Lower lobe of right lung (tissue), 2 donors: ENCODE measurements around the gene CHRDL1. TPM values are rescaled to one million over a fixed set of nuclear protein-coding genes. Genes with fewer than 3 reads are reported as not detected.
A peak's percentile ranks its signal among the peaks of the same experiment; 100 is the strongest.

ENCODE experiments used
- ATAC-seq, 2 donors: fragments of 200-7000 bp; cut with Tn5 transposase; one replicate each; pipeline ENCODE4 v1.9.1; 2020 to 2022; ENCODE audit warnings: mild to moderate bottlenecking in 2 of 2, moderate library complexity in 2 of 2
- DNase-seq: peaks from one replicate; pipeline ENCODE4 v3.0.0-alpha.2; 2020
- H3K27ac ChIP-seq: fragments of 200-600 bp; one replicate; pipeline ENCODE4 v1.8.0; 2022
- H3K27me3 ChIP-seq: fragments of 200-600 bp; one replicate; pipeline ENCODE4 v1.8.0; 2022; ENCODE audit warnings: low read depth
- H3K36me3 ChIP-seq: fragments of 200-600 bp; one replicate; pipeline ENCODE4 v1.8.0; 2022; ENCODE audit warnings: mild to moderate bottlenecking
- H3K4me1 ChIP-seq: fragments of 200-600 bp; one replicate; pipeline ENCODE4 v1.8.0; 2022
- H3K4me3 ChIP-seq: fragments of 200-600 bp; one replicate; pipeline ENCODE4 v1.8.0; 2022; ENCODE audit warnings: mild to moderate bottlenecking
- H3K9me3 ChIP-seq: fragments of 200-600 bp; one replicate; pipeline ENCODE4 v1.8.0; 2022
- CTCF ChIP-seq: fragments of 200-600 bp; IDR thresholded peaks from one replicate; pipeline ENCODE4 v1.8.0; 2022; ENCODE audit warnings: antibody characterized with exemption, mild to moderate bottlenecking
- intact Hi-C: fragments of 100-400 bp; cut with DNase I; formaldehyde crosslinking; loops from one replicate; pipeline ENCODE4 v1.11.0; 2022
- total RNA-seq: library from RNA; stranded (reverse); fragmentation: NEBNext Ultra II Directional; extraction: Animal tissue kit (Norgen Biotek cat#: 25700); gene quantifications from one replicate; pipeline ENCODE4 v1.2.1, GENCODE V29; 2021
- donor health status: DM: no; HTN: yes; CAD: no; lungs with severe emphysema.

The CHRDL1 gene
- total RNA-seq, 1 donor from 2014 or later: 60.6 TPM

- H3K27ac ChIP-seq: no peak overlapping the region
- no peak for DNase-seq
- no peak for TF ChIP-seq CTCF
- no peak overlapping the region for H3K4me3 ChIP-seq
- H3K4me1 ChIP-seq: no peaks in the 10 kb centered on the region
- intact Hi-C loops: no loop called here
- no peaks in the 10 kb centered on the region for H3K36me3 ChIP-seq
- no peaks in the 10 kb centered on the region for H3K27me3 ChIP-seq
- H3K9me3 ChIP-seq: no peaks in the 10 kb centered on the region
- ATAC-seq: peak in 1 of 2 donors; percentile 62
Measured at GRCh38 chrX:110703641-110704040, 92.0 kb downstream of the CHRDL1 start.

GRCh38 chrX:110699109-110699508 lies 96.5 kb downstream of the CHRDL1 start:
- ATAC-seq (no peak), DNase-seq (no peak)
- no peak overlapping the region for H3K4me3 ChIP-seq
- TF ChIP-seq CTCF: no peak
- no peaks in the 10 kb centered on the region for H3K4me1 ChIP-seq
- no peaks in the 10 kb centered on the region for H3K27me3 ChIP-seq
- H3K36me3 ChIP-seq: no peaks in the 10 kb centered on the region
- H3K9me3 ChIP-seq: no peaks in the 10 kb centered on the region
- no peak overlapping the region for H3K27ac ChIP-seq
- intact Hi-C loops: no loop called here

GRCh38 chrX:110698696-110699095 lies 96.9 kb downstream of the CHRDL1 start:
- no peak overlapping the region for H3K4me3 ChIP-seq
- no peaks in the 10 kb centered on the region for H3K4me1 ChIP-seq
- H3K27ac ChIP-seq: no peak overlapping the region
- DNase-seq: no peak
- no peak for ATAC-seq
- intact Hi-C loops: no loop called here
- H3K36me3 ChIP-seq: no peaks in the 10 kb centered on the region
- no peaks in the 10 kb centered on the region for H3K27me3 ChIP-seq
- H3K9me3 ChIP-seq: no peaks in the 10 kb centered on the region
- TF ChIP-seq CTCF: no peak

- H3K4me1 ChIP-seq: no peaks in the 10 kb centered on the region
- DNase-seq (no peak), ATAC-seq (no peak)
- intact Hi-C loops: no loop called here
- no peak overlapping the region for H3K27ac ChIP-seq
- no peak overlapping the region for H3K4me3 ChIP-seq
- H3K27me3 ChIP-seq: no peaks in the 10 kb centered on the region
- no peak for TF ChIP-seq CTCF
- no peaks in the 10 kb centered on the region for H3K9me3 ChIP-seq
- H3K36me3 ChIP-seq: no peaks in the 10 kb centered on the region
Measured at GRCh38 chrX:110692866-110693265, 102.8 kb downstream of the CHRDL1 start.

GRCh38 chrX:110691446-110691845 lies 104.2 kb downstream of the CHRDL1 start:
- H3K4me3 ChIP-seq: no peak overlapping the region
- no peak for ATAC-seq
- TF ChIP-seq CTCF: no peak
- H3K9me3 ChIP-seq: no peaks in the 10 kb centered on the region
- intact Hi-C loops: no loop called here
- H3K27ac ChIP-seq: no peak overlapping the region
- no peaks in the 10 kb centered on the region for H3K27me3 ChIP-seq
- H3K4me1 ChIP-seq: no peaks in the 10 kb centered on the region
- DNase-seq: no peak
- H3K36me3 ChIP-seq: no peaks in the 10 kb centered on the region

GRCh38 chrX:110684653-110685052 lies 111.0 kb downstream of the CHRDL1 start:
- TF ChIP-seq CTCF: no peak
- intact Hi-C loops: no loop called here
- Histone ChIP-seq H3K36me3 (no peaks in the 10 kb centered on the region), H3K27ac (no peak overlapping the region), H3K27me3 (no peaks in the 10 kb centered on the region), H3K4me3 (no peak overlapping the region), H3K9me3 (no peaks in the 10 kb centered on the region), H3K4me1 (no peaks in the 10 kb centered on the region)
- DNase-seq (no peak), ATAC-seq (no peak)
